ENCODE results near the gene SLC39A11.
"Not testable (repeated sequence)": the region's sequence is repeated elsewhere in the genome, so short reads cannot be mapped to it uniquely, and the experiment has no call there.

Gene SLC39A11

DNA sequence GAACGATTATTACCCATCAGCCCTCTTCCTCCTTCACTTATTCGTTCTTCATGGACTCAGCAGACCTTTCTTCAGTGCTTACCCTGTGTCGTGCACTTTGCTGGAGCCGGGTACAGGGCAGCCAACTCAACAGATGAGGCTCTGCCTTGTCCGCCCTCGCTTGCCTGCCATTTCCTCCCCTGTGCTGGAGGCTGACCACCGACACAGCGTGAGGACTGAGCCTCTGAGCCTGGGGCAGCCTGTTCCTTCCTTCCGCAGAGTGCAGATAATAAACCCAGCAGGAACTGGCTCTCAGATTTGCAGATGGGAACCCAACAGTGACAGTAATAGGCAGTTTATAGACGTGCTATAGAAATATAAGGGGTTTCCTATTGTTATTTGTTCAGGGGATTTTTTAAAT is 7.0 kb upstream of the SLC39A11 start:
- no peak for TF ChIP-seq PAX5 (IDR thresholded peaks at IDR 0.05; ENCODE audit: insufficient read depth, low read length, severe bottlenecking)
- TF ChIP-seq POLR2A (IDR thresholded peaks at IDR 0.05; ENCODE audit: low read depth, low read length): no peak
- no peak for TF ChIP-seq POLR2AphosphoS5 (IDR thresholded peaks at IDR 0.05; ENCODE audit: low read depth, low read length)
- no peak for TF ChIP-seq POU2F2 (IDR thresholded peaks at IDR 0.05; ENCODE audit: low read depth, low read length)
- no peak for TF ChIP-seq SPI1 (IDR thresholded peaks at IDR 0.05; ENCODE audit: low read depth, low read length)
- no peak for TF ChIP-seq TAF1 (IDR thresholded peaks at IDR 0.05; ENCODE audit: low read depth, low read length)
- no peak for DNase-seq (ENCODE audit: insufficient read length, low spot score)
- no peak for FAIRE-seq

DNA sequence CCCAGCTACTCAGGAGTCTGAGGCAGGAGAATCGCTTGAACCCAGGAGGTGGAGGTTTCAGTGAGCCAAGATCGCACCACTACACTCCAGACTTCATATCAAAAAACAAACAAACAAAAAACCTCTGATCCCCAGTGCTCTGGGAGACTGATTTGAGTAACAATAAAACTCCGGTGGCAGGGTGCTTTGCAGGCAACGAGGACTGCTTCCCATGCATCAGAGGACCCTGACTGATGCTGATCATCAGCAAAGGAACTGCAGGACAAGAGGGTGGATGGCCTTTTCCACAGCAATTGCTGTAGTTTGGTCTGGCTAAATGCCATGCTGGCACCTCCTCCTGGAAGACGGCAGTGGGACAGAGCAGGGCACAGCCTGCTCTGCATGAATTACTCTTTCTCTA is 6.4 kb upstream of the SLC39A11 start:
- DNase-seq (ENCODE audit: insufficient read length, low spot score): no peak
- FAIRE-seq: no peak
- TF ChIP-seq TAF1 (IDR thresholded peaks at IDR 0.05; ENCODE audit: low read depth, low read length) (no peak), POU2F2 (IDR thresholded peaks at IDR 0.05; ENCODE audit: low read depth, low read length) (no peak), PAX5 (IDR thresholded peaks at IDR 0.05; ENCODE audit: insufficient read depth, low read length, severe bottlenecking) (no peak), POLR2A (IDR thresholded peaks at IDR 0.05; ENCODE audit: low read depth, low read length) (no peak), SPI1 (IDR thresholded peaks at IDR 0.05; ENCODE audit: low read depth, low read length) (no peak), POLR2AphosphoS5 (IDR thresholded peaks at IDR 0.05; ENCODE audit: low read depth, low read length) (no peak)

DNA sequence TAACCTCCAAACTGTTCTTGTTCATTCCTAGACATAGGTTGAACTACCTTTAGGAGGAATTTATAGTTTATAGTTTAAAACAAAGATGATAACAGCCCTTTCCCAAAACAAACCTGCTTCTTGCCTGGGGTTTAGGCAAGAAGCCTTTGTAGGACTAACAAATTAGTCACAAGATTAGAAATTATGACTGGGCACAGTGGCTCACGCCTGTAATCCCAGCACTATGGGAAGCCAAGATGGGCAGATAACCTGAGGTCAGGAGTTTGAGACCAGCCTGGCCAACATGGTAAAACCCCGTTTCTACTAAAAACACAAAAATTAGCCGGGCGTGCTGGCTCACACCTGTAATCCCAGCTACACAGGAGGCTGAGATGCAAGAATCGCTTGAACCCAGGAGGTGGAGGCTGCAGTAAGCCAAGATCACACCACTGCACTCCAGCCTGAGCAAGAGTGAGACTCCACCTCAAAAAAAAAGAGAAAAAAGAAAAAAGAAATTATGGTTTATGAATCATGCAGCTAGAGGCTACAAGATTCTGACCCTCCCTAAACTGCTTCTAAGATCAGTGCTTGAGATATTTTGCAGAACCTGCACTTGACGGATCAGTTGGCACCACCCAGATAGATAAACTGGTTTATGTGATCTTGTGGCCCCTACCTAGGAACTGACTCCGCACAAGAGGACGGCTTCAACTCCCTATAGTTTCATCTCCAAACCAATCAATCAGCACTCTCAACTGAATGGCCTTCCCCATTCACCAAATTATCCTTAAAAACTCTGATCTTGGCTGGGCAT is 5.7 kb upstream of the SLC39A11 start:
- FAIRE-seq; DNase-seq (ENCODE audit: insufficient read length, low spot score): not testable (repeated sequence)

DNA sequence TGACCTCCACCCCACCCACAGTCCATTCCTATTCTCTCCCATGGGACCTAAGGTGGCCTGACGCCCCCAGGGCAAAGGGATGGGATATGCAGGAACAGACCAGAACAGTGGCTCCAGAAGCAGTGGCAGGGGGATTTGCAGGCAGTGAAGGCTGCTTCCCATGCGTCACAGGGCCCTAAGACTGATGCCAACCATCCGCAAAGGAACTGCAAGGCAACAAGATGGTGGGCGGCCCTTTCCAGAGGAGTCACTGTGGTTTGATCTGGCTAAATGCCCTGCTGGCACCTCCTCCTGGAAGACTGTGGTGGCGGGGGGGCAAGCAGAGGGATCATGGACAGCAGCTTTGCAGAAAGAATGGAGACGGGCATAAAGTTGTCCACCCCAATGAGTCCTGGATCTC is 4.4 kb upstream of the SLC39A11 start:
- no peak for FAIRE-seq

DNA sequence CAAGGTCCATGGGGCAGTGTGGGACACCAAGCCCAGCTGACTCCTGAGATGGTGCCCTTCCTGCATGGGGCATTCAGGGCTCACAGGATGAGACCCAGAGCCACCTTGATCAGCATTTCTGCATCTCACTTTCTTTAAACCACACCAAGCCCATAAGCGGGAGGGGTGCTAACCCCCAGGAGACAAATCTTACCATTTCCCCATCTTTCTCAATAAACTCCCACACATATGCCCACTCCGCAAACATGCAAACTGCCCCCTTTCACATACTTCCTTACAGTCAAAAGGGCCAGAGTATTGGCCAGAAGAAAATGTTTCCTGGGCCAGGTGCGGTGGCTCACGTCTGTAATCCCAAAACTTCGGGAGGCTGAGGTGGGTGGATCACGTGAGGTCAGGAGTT is 3.7 kb upstream of the SLC39A11 start:
- FAIRE-seq: no peak
- DNase-seq (ENCODE audit: insufficient read length, low spot score): no peak
- TF ChIP-seq POLR2AphosphoS5 (IDR thresholded peaks at IDR 0.05; ENCODE audit: low read depth, low read length) (no peak), TAF1 (IDR thresholded peaks at IDR 0.05; ENCODE audit: low read depth, low read length) (no peak), PAX5 (IDR thresholded peaks at IDR 0.05; ENCODE audit: insufficient read depth, low read length, severe bottlenecking) (no peak), SPI1 (IDR thresholded peaks at IDR 0.05; ENCODE audit: low read depth, low read length) (no peak), POU2F2 (IDR thresholded peaks at IDR 0.05; ENCODE audit: low read depth, low read length) (no peak), POLR2A (IDR thresholded peaks at IDR 0.05; ENCODE audit: low read depth, low read length) (no peak)

More for the DNA sequence above, 4.4 kb upstream of the SLC39A11 start:
- TF ChIP-seq TAF1 (IDR thresholded peaks at IDR 0.05; ENCODE audit: low read depth, low read length): no peak
- TF ChIP-seq PAX5 (IDR thresholded peaks at IDR 0.05; ENCODE audit: insufficient read depth, low read length, severe bottlenecking): no peak
- TF ChIP-seq SPI1 (IDR thresholded peaks at IDR 0.05; ENCODE audit: low read depth, low read length): no peak
- no peak for TF ChIP-seq POLR2AphosphoS5 (IDR thresholded peaks at IDR 0.05; ENCODE audit: low read depth, low read length)
- TF ChIP-seq POLR2A (IDR thresholded peaks at IDR 0.05; ENCODE audit: low read depth, low read length): no peak
- no peak for TF ChIP-seq POU2F2 (IDR thresholded peaks at IDR 0.05; ENCODE audit: low read depth, low read length)
- DNase-seq (ENCODE audit: insufficient read length, low spot score): no peak

DNA sequence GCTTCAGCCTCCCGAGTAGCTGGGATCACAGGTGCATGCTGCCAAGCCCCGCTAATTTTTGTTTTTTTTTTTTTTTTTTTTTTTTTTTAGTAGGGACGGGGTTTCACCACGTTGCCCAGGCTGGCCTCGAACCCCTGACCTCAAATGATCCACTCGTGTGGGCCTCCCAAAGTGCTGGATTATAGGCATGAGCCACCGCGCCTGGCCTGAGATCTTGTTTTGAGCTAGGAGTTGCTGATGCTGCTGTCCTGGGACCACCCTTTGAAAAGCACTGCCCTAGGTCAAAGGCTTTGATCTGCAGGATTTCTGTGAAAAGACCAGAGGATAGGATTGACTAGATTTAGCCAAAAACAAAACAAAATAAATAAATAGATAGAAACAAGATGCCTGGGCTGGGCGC is 798 bp upstream of the SLC39A11 start:
- no peak for FAIRE-seq
- TF ChIP-seq POLR2AphosphoS5 (IDR thresholded peaks at IDR 0.05; ENCODE audit: low read depth, low read length): no peak
- no peak for TF ChIP-seq POLR2A (IDR thresholded peaks at IDR 0.05; ENCODE audit: low read depth, low read length)
- no peak for TF ChIP-seq POU2F2 (IDR thresholded peaks at IDR 0.05; ENCODE audit: low read depth, low read length)
- TF ChIP-seq SPI1 (IDR thresholded peaks at IDR 0.05; ENCODE audit: low read depth, low read length): no peak
- TF ChIP-seq PAX5 (IDR thresholded peaks at IDR 0.05; ENCODE audit: insufficient read depth, low read length, severe bottlenecking): no peak
- no peak for TF ChIP-seq TAF1 (IDR thresholded peaks at IDR 0.05; ENCODE audit: low read depth, low read length)
- no peak for DNase-seq (ENCODE audit: insufficient read length, low spot score)

DNA sequence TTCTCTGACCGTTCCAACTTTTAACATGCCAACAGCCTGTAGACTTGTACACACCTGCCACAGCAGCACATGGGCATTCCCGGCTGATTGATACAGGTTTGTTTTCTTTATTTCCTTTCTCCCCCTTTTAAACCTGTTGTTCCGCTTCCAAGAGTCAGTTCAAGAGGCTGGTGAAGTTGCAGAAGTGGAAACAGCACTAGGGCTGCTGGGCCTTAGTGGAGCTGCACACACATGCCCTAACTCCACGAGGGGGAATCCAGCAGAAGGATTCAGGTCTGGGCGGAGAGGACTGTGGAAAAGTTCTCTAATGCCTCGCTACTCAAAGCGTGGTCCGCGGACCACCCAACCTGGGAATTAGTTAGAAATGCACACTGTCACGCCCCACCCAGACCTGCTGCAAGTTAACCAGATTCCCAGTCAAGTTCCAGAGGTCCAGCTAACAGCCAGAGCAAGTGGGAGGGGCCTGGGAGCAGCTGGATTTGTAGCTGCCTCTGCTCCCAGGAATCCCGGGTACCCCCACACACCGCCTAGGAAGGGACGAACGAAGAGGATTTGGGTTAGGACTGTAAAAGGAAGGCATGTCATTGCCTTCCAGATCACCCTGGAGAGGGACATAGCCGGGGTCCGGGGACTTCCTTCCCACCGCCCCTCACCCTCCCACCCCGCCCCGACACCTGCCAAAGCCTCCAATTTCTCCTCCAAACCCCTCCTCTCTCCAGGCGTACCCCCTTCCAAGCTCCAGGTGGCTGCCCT is 542 bp downstream of the SLC39A11 start:
- FAIRE-seq: peak; percentile 84
- no peak for DNase-seq (ENCODE audit: insufficient read length, low spot score)
- TF ChIP-seq SPI1 (IDR thresholded peaks at IDR 0.05; ENCODE audit: low read depth, low read length) (no peak), POU2F2 (IDR thresholded peaks at IDR 0.05; ENCODE audit: low read depth, low read length) (no peak), POLR2A (IDR thresholded peaks at IDR 0.05; ENCODE audit: low read depth, low read length) (no peak), PAX5 (IDR thresholded peaks at IDR 0.05; ENCODE audit: insufficient read depth, low read length, severe bottlenecking) (no peak), TAF1 (IDR thresholded peaks at IDR 0.05; ENCODE audit: low read depth, low read length) (no peak), POLR2AphosphoS5 (IDR thresholded peaks at IDR 0.05; ENCODE audit: low read depth, low read length) (no peak)

DNA sequence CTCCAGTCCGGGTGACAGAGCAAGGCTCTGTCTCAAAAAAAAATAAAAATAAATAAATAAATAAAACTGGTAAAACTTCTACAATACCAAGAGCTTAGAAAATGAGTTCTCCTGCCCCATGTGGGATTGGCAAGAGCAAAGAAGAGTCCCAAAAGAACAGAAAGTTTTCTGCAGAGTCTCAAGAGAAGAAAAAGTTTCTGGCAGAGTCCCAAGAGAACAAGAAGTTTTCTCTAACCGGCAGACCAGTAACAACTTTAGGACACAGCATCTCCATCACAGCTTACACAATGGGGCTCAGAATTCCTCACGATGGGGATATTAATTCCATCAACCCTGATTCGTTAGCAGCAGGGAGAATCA is 1.1 kb downstream of the SLC39A11 start:
- FAIRE-seq (no peak), DNase-seq (ENCODE audit: insufficient read length, low spot score) (no peak)
- TF ChIP-seq POLR2AphosphoS5 (IDR thresholded peaks at IDR 0.05; ENCODE audit: low read depth, low read length) (no peak), POLR2A (IDR thresholded peaks at IDR 0.05; ENCODE audit: low read depth, low read length) (no peak), SPI1 (IDR thresholded peaks at IDR 0.05; ENCODE audit: low read depth, low read length) (no peak)

DNA sequence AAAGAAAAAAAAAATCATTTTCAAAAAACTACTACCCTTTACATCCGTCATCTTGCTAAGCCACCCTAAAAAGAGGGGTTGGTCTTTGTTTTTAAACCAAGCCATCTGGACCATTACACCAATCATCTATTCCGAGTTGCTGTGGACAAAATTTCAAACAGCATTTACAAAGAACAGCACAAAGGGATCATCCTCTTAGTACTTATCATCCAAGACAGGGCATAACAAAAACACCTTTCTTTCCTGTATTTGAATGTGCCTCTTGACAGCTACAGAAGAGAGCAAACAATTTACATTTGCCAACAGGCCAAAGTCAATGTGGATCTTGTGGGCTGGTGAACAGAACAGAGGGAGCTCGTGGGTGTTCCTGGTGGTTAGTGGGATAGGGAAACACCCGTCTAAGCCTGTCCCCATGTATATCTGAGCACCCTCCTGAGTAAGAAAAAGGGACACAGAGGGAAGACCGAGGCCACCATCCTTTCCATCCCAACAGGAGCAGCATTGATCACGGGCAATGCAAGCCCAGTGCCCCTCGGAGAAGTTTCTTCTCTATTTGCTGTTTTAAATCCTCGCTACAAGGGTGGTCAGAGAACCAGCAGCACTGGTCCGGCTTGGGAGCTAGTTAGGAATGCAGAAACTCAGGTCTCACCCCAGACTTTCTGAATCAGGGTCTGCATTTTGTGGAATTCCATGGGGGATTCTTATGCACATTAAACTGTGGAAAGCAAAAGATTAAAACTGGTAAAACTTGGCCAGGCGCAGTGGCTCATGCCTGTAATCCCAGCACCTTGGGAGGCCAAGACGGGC is 1.9 kb downstream of the SLC39A11 start:
- TF ChIP-seq POLR2A (IDR thresholded peaks at IDR 0.05; ENCODE audit: low read depth, low read length) (no peak), SPI1 (IDR thresholded peaks at IDR 0.05; ENCODE audit: low read depth, low read length) (no peak), PAX5 (IDR thresholded peaks at IDR 0.05; ENCODE audit: insufficient read depth, low read length, severe bottlenecking) (no peak), POLR2AphosphoS5 (IDR thresholded peaks at IDR 0.05; ENCODE audit: low read depth, low read length) (no peak), POU2F2 (IDR thresholded peaks at IDR 0.05; ENCODE audit: low read depth, low read length) (no peak), TAF1 (IDR thresholded peaks at IDR 0.05; ENCODE audit: low read depth, low read length) (no peak)
- FAIRE-seq: no peak
- no peak for DNase-seq (ENCODE audit: insufficient read length, low spot score)

Measured in GM12891 (cell line).